Endothelial cell of umbilical vein (primary cell): ENCODE measurements around the gene ENTR1.

Source experiments
- CTCF ChIP-seq, 2 donors: IDR thresholded peaks; 1 replicate in 1 of 2; 2 replicates in 1 of 2; pipeline ENCODE4 v1.5.1; 2011; ENCODE audit warnings: low read length in 2 of 2, mild to moderate bottlenecking in 2 of 2, moderate library complexity in 2 of 2, control low read depth in 1 of 2, inconsistent platforms in 1 of 2, low read depth in 1 of 2; ENCODE audit not compliant: insufficient read depth in 1 of 2; ENCODE audit errors: extremely low read depth in 1 of 2
- EZH2 ChIP-seq: IDR thresholded peaks from 2 replicates; pipeline ENCODE4 v1.6.1; 2012; ENCODE audit warnings: borderline replicate concordance, low read depth, mild to moderate bottlenecking, moderate library complexity, low read length, inconsistent platforms; ENCODE audit not compliant: severe bottlenecking
- MAX ChIP-seq: IDR thresholded peaks from 2 replicates; pipeline ENCODE4 v1.6.1; 2011; ENCODE audit not compliant: insufficient read depth, insufficient read length
- MYC ChIP-seq: IDR thresholded peaks from one replicate; pipeline ENCODE4 v1.6.1; 2011; ENCODE audit warnings: mild to moderate bottlenecking, low read depth, low read length
- POLR2A ChIP-seq: IDR thresholded peaks from 2 replicates; pipeline ENCODE4 v1.6.1; 2012; ENCODE audit warnings: low read depth, mild to moderate bottlenecking, control low read depth, low read length
- POLR2AphosphoS5 ChIP-seq: IDR thresholded peaks from 2 replicates; pipeline ENCODE4 v1.6.1; 2012; ENCODE audit warnings: low read depth, mild to moderate bottlenecking, control low read depth, low read length, moderate library complexity; ENCODE audit not compliant: insufficient read depth

DNA sequence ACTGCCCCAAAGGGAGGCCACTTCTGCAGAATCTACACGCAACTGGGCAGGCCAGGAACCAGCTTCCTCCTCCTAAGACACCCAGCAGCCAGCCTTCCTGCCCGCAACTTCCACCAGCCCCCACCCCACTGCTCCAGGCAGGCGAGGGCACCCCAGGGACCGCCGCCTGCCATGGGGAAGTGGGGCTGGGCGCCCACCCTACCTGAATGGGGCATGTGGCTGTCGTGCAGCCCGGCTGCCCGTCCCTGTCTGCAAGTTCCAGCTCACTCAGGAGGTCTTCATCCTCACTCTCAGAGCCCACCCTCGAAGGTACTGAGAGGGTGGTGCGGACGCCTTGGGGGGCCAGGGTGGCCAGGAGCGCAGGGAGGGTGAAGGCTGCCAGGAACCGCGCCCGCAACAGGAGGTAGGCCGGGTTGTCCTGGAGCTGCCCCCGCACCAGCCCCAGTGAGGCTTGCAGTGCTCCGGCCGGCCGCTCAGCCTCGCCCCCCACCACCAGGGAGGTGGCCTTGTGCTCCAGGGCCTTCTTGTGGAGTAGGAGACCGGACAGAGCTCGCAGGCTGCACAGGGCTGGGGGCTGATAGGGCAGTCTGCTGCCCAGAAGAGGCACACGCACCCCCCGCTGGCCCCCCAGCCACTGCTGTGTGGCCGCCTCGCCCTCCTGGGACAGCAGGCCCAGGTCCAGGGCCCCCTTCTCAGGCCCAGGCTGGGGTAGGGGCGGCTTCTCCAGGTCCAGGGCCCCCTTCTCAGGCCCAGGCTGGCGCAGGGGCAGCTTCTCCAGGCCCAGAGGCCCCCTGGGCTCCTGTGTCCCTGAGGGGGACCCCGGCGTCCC is 32.9 kb downstream of the ENTR1 start:
- no peak for TF ChIP-seq CTCF (IDR thresholded peaks at IDR 0.05; ENCODE audit: extremely low read depth in 1 of 2, insufficient read depth in 1 of 2, low read depth in 1 of 2, low read length in 2 of 2)
- TF ChIP-seq POLR2A = no peak
- TF ChIP-seq MAX = no peak
- TF ChIP-seq POLR2AphosphoS5 = no peak
- no peak for TF ChIP-seq MYC
- TF ChIP-seq EZH2 = no peak
